Peyer's patch (tissue), 4 donors: ENCODE data around the gene MME.

Source experiments
- POLR2A ChIP-seq, 2 donors: fragments of 450-650 bp; IDR thresholded peaks; one replicate each; pipeline ENCODE4 v1.5.1; 2017; ENCODE audit warnings: antibody characterized with exemption in 2 of 2, mild to moderate bottlenecking in 2 of 2, moderate library complexity in 2 of 2
- TF ChIP-seq, protein P1 (sequence below), 6 experiments: fragments of 450-650 bp in 4 of 6; fragments of 200-600 bp in 2 of 6; sonication (generic) in 1 of 6; IDR thresholded peaks; one replicate each; pipeline ENCODE4 v1.5.1; 2017 to 2019; ENCODE audit warnings: antibody characterized with exemption in 6 of 6, mild to moderate bottlenecking in 3 of 6, moderate library complexity in 1 of 6

- TF ChIP-seq, protein P1, sequence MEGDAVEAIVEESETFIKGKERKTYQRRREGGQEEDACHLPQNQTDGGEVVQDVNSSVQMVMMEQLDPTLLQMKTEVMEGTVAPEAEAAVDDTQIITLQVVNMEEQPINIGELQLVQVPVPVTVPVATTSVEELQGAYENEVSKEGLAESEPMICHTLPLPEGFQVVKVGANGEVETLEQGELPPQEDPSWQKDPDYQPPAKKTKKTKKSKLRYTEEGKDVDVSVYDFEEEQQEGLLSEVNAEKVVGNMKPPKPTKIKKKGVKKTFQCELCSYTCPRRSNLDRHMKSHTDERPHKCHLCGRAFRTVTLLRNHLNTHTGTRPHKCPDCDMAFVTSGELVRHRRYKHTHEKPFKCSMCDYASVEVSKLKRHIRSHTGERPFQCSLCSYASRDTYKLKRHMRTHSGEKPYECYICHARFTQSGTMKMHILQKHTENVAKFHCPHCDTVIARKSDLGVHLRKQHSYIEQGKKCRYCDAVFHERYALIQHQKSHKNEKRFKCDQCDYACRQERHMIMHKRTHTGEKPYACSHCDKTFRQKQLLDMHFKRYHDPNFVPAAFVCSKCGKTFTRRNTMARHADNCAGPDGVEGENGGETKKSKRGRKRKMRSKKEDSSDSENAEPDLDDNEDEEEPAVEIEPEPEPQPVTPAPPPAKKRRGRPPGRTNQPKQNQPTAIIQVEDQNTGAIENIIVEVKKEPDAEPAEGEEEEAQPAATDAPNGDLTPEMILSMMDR (IDR thresholded peaks at IDR 0.05) = no peak
- no peak for TF ChIP-seq POLR2A (IDR thresholded peaks at IDR 0.05)
These were observed 26.0 kb downstream of the MME start for GRCh38 chr3:155106119-155106518.
